NT2/D1 (cell line): ENCODE data around the gene FSIP1.

Experiments
- YY1 ChIP-seq: IDR thresholded peaks from 2 replicates; pipeline ENCODE4 v1.6.1; 2011; ENCODE audit not compliant: insufficient read length, insufficient read depth
- ZNF274 ChIP-seq: IDR thresholded peaks from 2 replicates; pipeline ENCODE4 v1.6.1; 2011; ENCODE audit warnings: mild to moderate bottlenecking, low read depth, low read length

DNA sequence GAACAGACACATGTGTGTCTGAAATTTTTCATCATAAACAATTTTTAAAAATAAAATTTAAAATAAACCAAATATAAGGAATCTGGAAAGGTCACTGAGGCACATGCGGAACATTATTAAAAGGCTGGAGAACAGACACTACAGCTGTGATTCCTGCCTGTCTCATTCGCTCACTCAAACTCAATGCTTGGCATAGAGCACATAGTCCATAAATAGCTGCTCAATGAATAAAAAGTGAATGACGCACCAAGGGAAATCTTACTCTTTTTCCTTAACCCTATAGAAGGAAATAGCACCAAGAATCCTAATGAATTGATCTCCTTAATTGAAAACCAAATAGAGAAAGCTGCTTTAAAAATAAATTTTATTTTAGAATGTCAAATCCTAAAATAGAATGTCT lies 98.4 kb downstream of the FSIP1 start:
- TF ChIP-seq ZNF274 (no peak), YY1 (no peak)
